T47D (cell line): Measurements from ENCODE around the gene ZNF446.
"Not testable (repeated sequence)": the region's sequence is repeated elsewhere in the genome, so short reads cannot be mapped to it uniquely, and the experiment has no call there.

ENCODE experiments used
- DNase-seq, 2 experiments: peaks; one replicate each; pipeline versions ENCODE4 v3.0.0 to v3.0.0-alpha.2; 2011 to 2012; ENCODE audit warnings: low read depth in 1 of 2, low spot score in 1 of 2
- JUND ChIP-seq: IDR thresholded peaks from 2 replicates; pipeline ENCODE4 v1.6.1; 2012; ENCODE audit warnings: low read depth
- in situ Hi-C: cut with HindIII; loops from 2 replicates; pipeline ENCODE4 v1.10.0; 2016; ENCODE audit warnings: low sequenced_read_pairs, low pct_unique_long_range_greater_than_20kb

The ZNF446 gene

GRCh38 chr19:58474997-58475713 lies 997 bp upstream of the ZNF446 start:
- in situ Hi-C loops, result no loop called here

GRCh38 chr19:58476498-58477015 lies 405 bp downstream of the ZNF446 start:
- in situ Hi-C loops, result no loop called here
- DNase-seq, result no peak

More at GRCh38 chr19:58474997-58475713, 997 bp upstream of the ZNF446 start:
- TF ChIP-seq JUND, result no peak
- DNase-seq, result no peak

GRCh38 chr19:58477130-58477529 lies 978 bp downstream of the ZNF446 start:
- DNase-seq, result no peak
- in situ Hi-C loops, result no loop called here
- TF ChIP-seq JUND, result no peak

More at GRCh38 chr19:58476498-58477015, 405 bp downstream of the ZNF446 start:
- TF ChIP-seq JUND, result no peak

GRCh38 chr19:58477871-58478270 lies 1.7 kb downstream of the ZNF446 start:
- in situ Hi-C loops, result no loop called here
- no peak for DNase-seq
- no peak for TF ChIP-seq JUND

GRCh38 chr19:58479303-58479702 lies 3.2 kb downstream of the ZNF446 start:
- no peak for TF ChIP-seq JUND
- DNase-seq, result no peak
- in situ Hi-C loops, result no loop called here

GRCh38 chr19:58479736-58480480 lies 3.8 kb downstream of the ZNF446 start:
- TF ChIP-seq JUND, result no peak
- in situ Hi-C loops, result no loop called here
- no peak for DNase-seq

- TF ChIP-seq JUND, result no peak
- in situ Hi-C loops, result no loop called here
- no peak for DNase-seq
Measured at GRCh38 chr19:58480481-58480830, 4.3 kb downstream of the ZNF446 start.

- DNase-seq, result no peak
- in situ Hi-C loops, result no loop called here
- no peak for TF ChIP-seq JUND
Measured at GRCh38 chr19:58480831-58481230, 4.7 kb downstream of the ZNF446 start.

GRCh38 chr19:58482372-58482771 lies 6.2 kb downstream of the ZNF446 start:
- in situ Hi-C loops, result no loop called here
- TF ChIP-seq JUND, result no peak
- no peak for DNase-seq

- no peak for DNase-seq
Measured at GRCh38 chr19:58483776-58484175, 7.6 kb downstream of the ZNF446 start.

GRCh38 chr19:58484349-58484748 lies 8.2 kb downstream of the ZNF446 start:
- in situ Hi-C loops, DNase-seq: not testable (repeated sequence)

More at GRCh38 chr19:58483776-58484175, 7.6 kb downstream of the ZNF446 start:
- in situ Hi-C loops, result no loop called here
- TF ChIP-seq JUND, result no peak

GRCh38 chr19:58491393-58491792 lies 15.2 kb downstream of the ZNF446 start:
- no peak for DNase-seq
- TF ChIP-seq JUND, result no peak
- in situ Hi-C loops, result no loop called here

- in situ Hi-C loops, result no loop called here
- TF ChIP-seq JUND, result no peak
- no peak for DNase-seq
Measured at GRCh38 chr19:58492265-58492664, 16.1 kb downstream of the ZNF446 start.
